Parathyroid adenoma (tissue), 2 donors: ENCODE results near the gene PDE4D.

Experiments
- H2AFZ ChIP-seq: fragments of 300-600 bp; sonication (generic); one replicate; pipeline ENCODE4 v1.7.0; 2017; ENCODE audit warnings: antibody characterized with exemption, mild to moderate bottlenecking
- H3K27ac ChIP-seq: fragments of 300-600 bp; sonication (generic); one replicate; pipeline ENCODE4 v1.7.0; 2017
- H3K27me3 ChIP-seq: fragments of 300-600 bp; sonication (generic); one replicate; pipeline ENCODE4 v1.7.0; 2017; ENCODE audit warnings: low read length; ENCODE audit not compliant: control insufficient read depth, insufficient read depth
- H3K36me3 ChIP-seq: fragments of 300-600 bp; sonication (generic); one replicate; pipeline ENCODE4 v1.7.0; 2017; ENCODE audit warnings: low read length; ENCODE audit not compliant: control insufficient read depth, insufficient read depth
- H3K4me1 ChIP-seq: fragments of 300-600 bp; sonication (generic); one replicate; pipeline ENCODE4 v1.7.0; 2017; ENCODE audit warnings: control low read depth
- H3K4me2 ChIP-seq: fragments of 300-600 bp; sonication (generic); one replicate; pipeline ENCODE4 v1.7.0; 2017; ENCODE audit warnings: low read length
- H3K4me3 ChIP-seq: fragments of 300-600 bp; sonication (generic); one replicate; pipeline ENCODE4 v1.7.0; 2017; ENCODE audit warnings: low read depth, low read length
- H3K79me2 ChIP-seq: fragments of 300-600 bp; sonication (generic); one replicate; pipeline ENCODE4 v1.7.0; 2017; ENCODE audit warnings: control low read depth
- H3K9ac ChIP-seq: fragments of 300-600 bp; sonication (generic); one replicate; pipeline ENCODE4 v1.7.0; 2017; ENCODE audit warnings: mild to moderate bottlenecking
- H3K9me3 ChIP-seq: fragments of 300-600 bp; sonication (generic); one replicate; pipeline ENCODE4 v1.7.0; 2017; ENCODE audit warnings: low read length; ENCODE audit not compliant: control insufficient read depth
- TF ChIP-seq, protein P1 (sequence below): fragments of 300-600 bp; sonication (generic); IDR thresholded peaks from one replicate; pipeline ENCODE4 v1.7.0; 2017; ENCODE audit warnings: antibody characterized with exemption, mild to moderate bottlenecking
- donor health status: primary hyperparathyroidism.

Gene PDE4D

GRCh38 chr5:59254055-59254687, 639.4 kb downstream of the PDE4D start:
- H3K9me3 ChIP-seq: no peaks in the 10 kb centered on the region
- H3K4me2 ChIP-seq: no peak overlapping the region
- no peak overlapping the region for H2AFZ ChIP-seq
- H3K9ac ChIP-seq: no peak overlapping the region
- no peak overlapping the region for H3K27ac ChIP-seq
- TF ChIP-seq, protein P1, sequence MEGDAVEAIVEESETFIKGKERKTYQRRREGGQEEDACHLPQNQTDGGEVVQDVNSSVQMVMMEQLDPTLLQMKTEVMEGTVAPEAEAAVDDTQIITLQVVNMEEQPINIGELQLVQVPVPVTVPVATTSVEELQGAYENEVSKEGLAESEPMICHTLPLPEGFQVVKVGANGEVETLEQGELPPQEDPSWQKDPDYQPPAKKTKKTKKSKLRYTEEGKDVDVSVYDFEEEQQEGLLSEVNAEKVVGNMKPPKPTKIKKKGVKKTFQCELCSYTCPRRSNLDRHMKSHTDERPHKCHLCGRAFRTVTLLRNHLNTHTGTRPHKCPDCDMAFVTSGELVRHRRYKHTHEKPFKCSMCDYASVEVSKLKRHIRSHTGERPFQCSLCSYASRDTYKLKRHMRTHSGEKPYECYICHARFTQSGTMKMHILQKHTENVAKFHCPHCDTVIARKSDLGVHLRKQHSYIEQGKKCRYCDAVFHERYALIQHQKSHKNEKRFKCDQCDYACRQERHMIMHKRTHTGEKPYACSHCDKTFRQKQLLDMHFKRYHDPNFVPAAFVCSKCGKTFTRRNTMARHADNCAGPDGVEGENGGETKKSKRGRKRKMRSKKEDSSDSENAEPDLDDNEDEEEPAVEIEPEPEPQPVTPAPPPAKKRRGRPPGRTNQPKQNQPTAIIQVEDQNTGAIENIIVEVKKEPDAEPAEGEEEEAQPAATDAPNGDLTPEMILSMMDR: no peak
- no peaks in the 10 kb centered on the region for H3K4me1 ChIP-seq
- H3K36me3 ChIP-seq: no peaks in the 10 kb centered on the region
- no peak overlapping the region for H3K4me3 ChIP-seq
- H3K79me2 ChIP-seq: no peaks in the 10 kb centered on the region
- H3K27me3 ChIP-seq: no peaks in the 10 kb centered on the region

GRCh38 chr5:59253625-59254024, 639.9 kb downstream of the PDE4D start:
- Histone ChIP-seq H3K9ac (no peak overlapping the region), H3K4me1 (no peaks in the 10 kb centered on the region), H3K9me3 (no peaks in the 10 kb centered on the region), H3K4me2 (no peak overlapping the region), H2AFZ (no peak overlapping the region), H3K27ac (no peak overlapping the region), H3K79me2 (no peaks in the 10 kb centered on the region), H3K36me3 (no peaks in the 10 kb centered on the region), H3K27me3 (no peaks in the 10 kb centered on the region), H3K4me3 (no peak overlapping the region)
- TF ChIP-seq, protein P1: no peak

DNA sequence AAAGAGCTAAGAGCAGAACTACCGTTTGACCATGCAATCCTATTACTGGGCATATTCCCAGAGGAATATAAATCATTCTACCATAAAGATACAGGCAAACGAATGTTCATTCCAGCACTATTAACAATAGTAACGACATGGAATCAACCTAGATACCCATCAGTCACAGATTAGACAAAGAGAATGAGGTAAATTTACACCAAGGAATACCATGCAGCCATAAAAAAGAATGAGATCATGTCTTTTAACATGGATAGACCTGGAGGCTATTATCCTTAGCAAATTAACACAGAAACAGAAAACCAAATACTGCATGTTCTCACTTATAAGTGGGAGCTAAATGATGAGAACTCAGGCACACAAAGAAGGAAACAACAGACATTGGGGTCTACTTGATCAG, 641.9 kb downstream of the PDE4D start:
- Histone ChIP-seq H3K9me3 (no peaks in the 10 kb centered on the region), H3K36me3 (no peaks in the 10 kb centered on the region), H3K79me2 (no peaks in the 10 kb centered on the region), H3K4me3 (no peak overlapping the region), H3K9ac (no peak overlapping the region), H3K4me2 (no peak overlapping the region), H3K27ac (no peak overlapping the region), H2AFZ (no peak overlapping the region), H3K27me3 (no peaks in the 10 kb centered on the region), H3K4me1 (no peaks in the 10 kb centered on the region)
- TF ChIP-seq, protein P1: no peak

- no peak overlapping the region for H3K4me3 ChIP-seq
- no peak overlapping the region for H3K27ac ChIP-seq
- H3K27me3 ChIP-seq: no peaks in the 10 kb centered on the region
- H2AFZ ChIP-seq: no peak overlapping the region
- H3K9me3 ChIP-seq: no peaks in the 10 kb centered on the region
- no peak overlapping the region for H3K9ac ChIP-seq
- H3K4me2 ChIP-seq: no peak overlapping the region
- TF ChIP-seq, protein P1: no peak
- no peaks in the 10 kb centered on the region for H3K4me1 ChIP-seq
- no peaks in the 10 kb centered on the region for H3K36me3 ChIP-seq
- H3K79me2 ChIP-seq: no peaks in the 10 kb centered on the region
These were observed 643.8 kb downstream of the PDE4D start for GRCh38 chr5:59249726-59250125.

GRCh38 chr5:59249160-59249559, 644.4 kb downstream of the PDE4D start:
- H2AFZ ChIP-seq: no peak overlapping the region
- no peaks in the 10 kb centered on the region for H3K27me3 ChIP-seq
- no peak overlapping the region for H3K9ac ChIP-seq
- TF ChIP-seq, protein P1: no peak
- H3K4me1 ChIP-seq: no peaks in the 10 kb centered on the region
- H3K79me2 ChIP-seq: no peaks in the 10 kb centered on the region
- H3K27ac ChIP-seq: no peak overlapping the region
- no peaks in the 10 kb centered on the region for H3K9me3 ChIP-seq
- no peaks in the 10 kb centered on the region for H3K36me3 ChIP-seq
- no peak overlapping the region for H3K4me2 ChIP-seq
- no peak overlapping the region for H3K4me3 ChIP-seq
